Activated effector memory CD4-positive, alpha-beta T cell treated with Interleukin-2 at 50 U/mL for 16 hours (primary cell): Measurements from ENCODE around the gene MYL4.
"Not testable (repeated sequence)": the region's sequence is repeated elsewhere in the genome, so short reads cannot be mapped to it uniquely, and the experiment has no call there.

Source experiments
- DNase-seq: peaks from one replicate; pipeline ENCODE4 v3.0.0-alpha.2; 2020

The MYL4 gene

GRCh38 chr17:47197821-47198220 is 11.3 kb upstream of the MYL4 start:
- no peak for DNase-seq

GRCh38 chr17:47199627-47200324 is 9.4 kb upstream of the MYL4 start:
- DNase-seq, result no peak

- DNase-seq, result no peak
Observed at GRCh38 chr17:47200325-47200664, 8.9 kb upstream of the MYL4 start.

- DNase-seq, result no peak
Observed at GRCh38 chr17:47201166-47201565, 8.0 kb upstream of the MYL4 start.

GRCh38 chr17:47203984-47204721 is 5.0 kb upstream of the MYL4 start:
- DNase-seq, result peak; percentile 36

- peak; percentile 32 for DNase-seq
Observed at GRCh38 chr17:47204722-47205418, 4.3 kb upstream of the MYL4 start.

- peak; percentile 63 for DNase-seq
Observed at GRCh38 chr17:47205419-47205963, 3.7 kb upstream of the MYL4 start.

GRCh38 chr17:47207143-47208067 is 1.7 kb upstream of the MYL4 start:
- DNase-seq, result no peak

GRCh38 chr17:47209499-47209898 is 351 bp downstream of the MYL4 start:
- DNase-seq, result no peak

GRCh38 chr17:47210105-47210504 is 957 bp downstream of the MYL4 start:
- DNase-seq, result no peak

- no peak for DNase-seq
Observed at GRCh38 chr17:47210779-47211178, 1.6 kb downstream of the MYL4 start.

- DNase-seq, result no peak
Observed at GRCh38 chr17:47212458-47212857, 3.3 kb downstream of the MYL4 start.

GRCh38 chr17:47213540-47213939 is 4.4 kb downstream of the MYL4 start:
- no peak for DNase-seq

GRCh38 chr17:47214931-47215330 is 5.8 kb downstream of the MYL4 start:
- no peak for DNase-seq

- DNase-seq, result not testable (repeated sequence)
Observed at GRCh38 chr17:47216821-47217220, 7.7 kb downstream of the MYL4 start.

- not testable (repeated sequence) for DNase-seq
Observed at GRCh38 chr17:47217279-47217678, 8.1 kb downstream of the MYL4 start.

GRCh38 chr17:47218896-47219430 is 9.8 kb downstream of the MYL4 start:
- no peak for DNase-seq

GRCh38 chr17:47219621-47220475 is 10.7 kb downstream of the MYL4 start:
- DNase-seq, result no peak

- no peak for DNase-seq
Observed at GRCh38 chr17:47220531-47220999, 11.4 kb downstream of the MYL4 start.

GRCh38 chr17:47221154-47221553 is 12.0 kb downstream of the MYL4 start:
- no peak for DNase-seq

GRCh38 chr17:47222047-47222446 is 12.9 kb downstream of the MYL4 start:
- DNase-seq, result no peak
